Astrocyte of the hippocampus (primary cell): ENCODE results near the gene DSTN.

ENCODE experiments used
- DNase-seq: peaks from one replicate; pipeline ENCODE4 v3.0.0; 2011; ENCODE audit warnings: low read depth, low spot score

Gene DSTN

GRCh38 chr20:17636523-17637412 is 66.9 kb downstream of the DSTN start:
- no peak for DNase-seq

GRCh38 chr20:17637413-17637780 is 67.5 kb downstream of the DSTN start:
- no peak for DNase-seq

GRCh38 chr20:17637985-17638640 is 68.2 kb downstream of the DSTN start:
- DNase-seq: no peak

- no peak for DNase-seq
Measured at GRCh38 chr20:17638835-17639407, 69.0 kb downstream of the DSTN start.

- no peak for DNase-seq
Measured at GRCh38 chr20:17640146-17640874, 70.4 kb downstream of the DSTN start.

- DNase-seq: no peak
Measured at GRCh38 chr20:17640875-17641378, 71.1 kb downstream of the DSTN start.

- DNase-seq: no peak
Measured at GRCh38 chr20:17641520-17641964, 71.7 kb downstream of the DSTN start.

- DNase-seq: no peak
Measured at GRCh38 chr20:17641993-17642392, 72.1 kb downstream of the DSTN start.

GRCh38 chr20:17642404-17643269 is 72.8 kb downstream of the DSTN start:
- DNase-seq: no peak

- DNase-seq: no peak
Measured at GRCh38 chr20:17643531-17644188, 73.8 kb downstream of the DSTN start.

- no peak for DNase-seq
Measured at GRCh38 chr20:17644451-17644850, 74.6 kb downstream of the DSTN start.

GRCh38 chr20:17645010-17645409 is 75.1 kb downstream of the DSTN start:
- DNase-seq: no peak

- no peak for DNase-seq
Measured at GRCh38 chr20:17645546-17646208, 75.8 kb downstream of the DSTN start.

GRCh38 chr20:17646209-17646960 is 76.5 kb downstream of the DSTN start:
- DNase-seq: no peak

GRCh38 chr20:17646961-17647301 is 77.1 kb downstream of the DSTN start:
- DNase-seq: no peak

- no peak for DNase-seq
Measured at GRCh38 chr20:17647391-17648314, 77.8 kb downstream of the DSTN start.

- DNase-seq: no peak
Measured at GRCh38 chr20:17648315-17648646, 78.4 kb downstream of the DSTN start.
